Non-pigmented ciliary epithelial cell (primary cell): ENCODE measurements around the gene FOXD4L6.
"Not testable (repeated sequence)": the region's sequence is repeated elsewhere in the genome, so short reads cannot be mapped to it uniquely, and the experiment has no call there.

Experiments used
- DNase-seq: peaks from one replicate; pipeline ENCODE4 v3.0.0-alpha.2; 2010; ENCODE audit warnings: low read depth

Gene FOXD4L6

DNA sequence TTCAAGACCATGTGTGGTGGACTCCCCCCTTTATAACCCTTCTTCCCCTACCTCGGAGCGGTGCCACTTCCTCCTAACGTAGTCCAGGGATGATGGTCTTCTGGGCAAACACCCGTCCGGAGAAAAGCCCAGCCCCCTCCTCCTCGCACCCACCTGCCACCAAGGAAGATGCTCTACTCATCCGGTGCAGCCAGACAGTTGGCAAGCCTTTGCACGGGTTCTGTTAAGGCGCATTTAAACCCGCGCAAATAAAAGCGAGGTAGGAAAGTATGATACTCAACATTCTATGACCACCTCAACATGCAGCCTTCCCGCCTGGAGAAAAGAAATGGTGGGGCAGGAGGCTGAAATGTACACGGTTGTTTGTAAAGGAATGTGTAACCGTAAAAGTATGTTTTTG lies at the start of gene FOXD4L6:
Gene FOXD4L6 (minus strand): TSS at position 101 of the 400 bp plus-strand sequence. CDS start 298 bp downstream, outside the sequence.
- DNase-seq: not testable (repeated sequence)

DNA sequence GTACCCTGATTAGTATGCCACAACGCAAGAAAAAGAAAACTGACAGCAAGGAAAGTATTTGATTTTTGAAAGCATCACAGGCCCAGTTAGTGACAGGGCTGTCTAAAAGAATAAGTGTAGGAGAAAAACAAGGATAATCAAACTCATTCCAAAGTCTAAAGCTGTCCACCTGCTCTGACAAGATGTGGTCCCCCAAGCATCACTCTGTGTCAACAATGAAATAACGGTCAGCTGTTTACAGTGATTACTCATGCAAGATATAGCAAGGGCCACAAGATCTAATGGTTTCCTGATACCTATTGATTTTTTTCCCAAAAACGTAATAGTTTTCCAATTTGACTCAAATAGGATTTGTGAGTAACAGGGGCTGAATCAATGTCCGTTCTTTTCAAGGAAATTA lies 46.5 kb upstream of the FOXD4L6 start:
- DNase-seq: not testable (repeated sequence)

DNA sequence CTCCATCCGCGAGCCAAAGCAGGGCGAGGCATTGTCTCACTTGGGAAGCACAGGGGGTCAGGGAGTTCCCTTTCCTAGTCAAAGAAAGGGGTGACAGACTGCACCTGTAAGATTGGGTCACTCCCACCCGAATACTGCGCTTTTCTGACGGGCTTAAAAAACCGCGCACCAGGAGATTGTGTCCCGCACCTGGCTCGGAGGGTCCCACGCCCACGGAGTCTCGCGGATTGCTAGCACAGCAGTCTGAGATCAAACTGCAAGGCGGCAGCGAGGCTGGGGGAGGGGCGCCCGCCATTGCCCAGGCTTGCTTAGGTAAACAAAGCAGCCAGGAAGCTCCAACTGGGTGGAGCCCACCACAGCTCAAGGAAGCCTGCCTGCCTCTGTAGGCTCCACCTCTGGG lies 21.6 kb upstream of the FOXD4L6 start:
- not testable (repeated sequence) for DNase-seq

DNA sequence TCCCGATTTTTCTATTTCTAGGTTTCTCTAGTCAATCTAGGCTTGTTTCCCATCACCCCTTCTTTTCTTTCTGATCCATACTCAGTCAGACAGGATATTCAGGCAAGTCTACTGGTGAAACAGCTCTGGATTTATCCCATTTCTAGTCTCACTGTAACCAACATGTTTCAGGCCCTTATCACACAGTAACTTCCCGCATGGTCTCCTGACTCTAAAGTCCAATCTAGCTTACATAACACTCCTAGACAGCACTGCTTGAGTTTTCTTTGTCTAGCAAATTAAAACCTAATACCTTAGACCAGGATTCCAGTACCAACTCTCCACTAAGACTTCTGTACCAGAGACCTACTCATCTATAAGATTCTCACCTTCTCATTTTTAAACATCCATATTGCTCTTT lies 13.4 kb upstream of the FOXD4L6 start:
- not testable (repeated sequence) for DNase-seq

- DNase-seq: not testable (repeated sequence)
Observed at GRCh38 chr9:41126746-41127446, 1.6 kb downstream of the FOXD4L6 start.

DNA sequence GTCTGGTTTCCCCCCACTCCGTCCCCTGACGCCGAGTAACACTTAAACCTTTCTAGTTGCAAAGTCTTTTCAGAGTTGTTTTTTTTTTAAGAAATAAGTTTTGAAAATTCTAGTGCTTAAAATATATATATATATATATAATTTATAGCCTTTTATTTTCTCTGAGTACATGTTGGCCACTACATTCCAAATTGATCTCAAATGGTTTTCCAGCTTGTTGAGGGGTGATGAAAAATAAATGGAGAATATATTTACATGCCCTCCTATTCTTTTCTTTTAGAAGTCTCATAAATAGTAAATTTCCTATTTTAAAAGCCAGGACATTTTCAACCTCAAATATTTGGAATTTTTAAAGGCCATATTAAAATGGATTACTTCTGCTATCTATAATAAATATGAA lies 2.5 kb downstream of the FOXD4L6 start:
- not testable (repeated sequence) for DNase-seq

DNA sequence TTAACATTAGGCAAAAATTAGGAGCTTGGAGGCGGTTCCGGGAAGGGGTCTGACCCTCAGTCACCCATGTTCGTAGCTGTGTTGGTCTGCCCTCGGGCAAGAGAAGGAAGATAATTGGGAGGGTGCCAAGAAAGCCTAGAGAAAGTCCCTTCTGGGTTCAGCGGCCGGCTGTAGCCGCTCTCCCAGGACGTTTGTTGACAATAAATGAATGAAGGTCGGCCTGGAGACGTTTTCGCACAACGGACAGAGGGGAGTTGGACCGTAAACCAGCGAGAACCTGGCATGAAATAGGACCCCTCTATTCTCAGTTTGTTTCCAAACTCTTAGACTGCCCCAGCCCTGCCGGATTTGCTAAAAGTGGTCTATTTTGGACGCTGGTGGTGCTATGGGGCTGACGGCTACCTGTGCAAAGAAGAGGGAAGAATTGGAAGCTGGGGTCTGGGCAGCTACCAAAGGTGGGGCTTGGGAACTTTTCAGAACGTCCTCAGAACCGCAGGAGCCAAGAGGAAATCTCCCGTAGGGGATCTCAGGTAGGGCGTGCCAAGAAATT lies 3.3 kb downstream of the FOXD4L6 start:
- DNase-seq: not testable (repeated sequence)

- DNase-seq: not testable (repeated sequence)
Observed at GRCh38 chr9:41124250-41125108, 4.0 kb downstream of the FOXD4L6 start.

GRCh38 chr9:41123812-41124211 lies 4.7 kb downstream of the FOXD4L6 start:
- DNase-seq: not testable (repeated sequence)

DNA sequence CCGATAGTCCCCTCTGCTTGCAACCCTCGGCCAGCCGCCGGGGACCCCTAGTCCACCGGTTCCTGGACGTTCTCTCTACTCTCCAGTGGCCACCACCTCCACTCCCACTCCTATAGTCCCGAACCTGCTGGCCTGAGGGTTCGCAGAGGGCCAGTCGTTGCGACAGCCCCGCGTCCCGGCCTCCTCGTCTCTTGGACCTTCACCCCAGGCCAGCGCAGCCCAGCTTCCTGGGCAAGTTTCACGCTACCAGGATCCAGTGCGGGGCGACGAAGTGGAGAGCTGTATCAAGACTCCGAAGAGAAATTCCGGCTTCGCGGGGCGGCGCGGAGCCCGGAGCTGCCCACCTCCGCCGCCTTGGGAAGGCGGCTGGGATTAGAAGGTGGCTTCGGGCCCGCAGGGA lies 5.1 kb downstream of the FOXD4L6 start:
- not testable (repeated sequence) for DNase-seq

GRCh38 chr9:41120696-41121095 lies 7.8 kb downstream of the FOXD4L6 start:
- not testable (repeated sequence) for DNase-seq

DNA sequence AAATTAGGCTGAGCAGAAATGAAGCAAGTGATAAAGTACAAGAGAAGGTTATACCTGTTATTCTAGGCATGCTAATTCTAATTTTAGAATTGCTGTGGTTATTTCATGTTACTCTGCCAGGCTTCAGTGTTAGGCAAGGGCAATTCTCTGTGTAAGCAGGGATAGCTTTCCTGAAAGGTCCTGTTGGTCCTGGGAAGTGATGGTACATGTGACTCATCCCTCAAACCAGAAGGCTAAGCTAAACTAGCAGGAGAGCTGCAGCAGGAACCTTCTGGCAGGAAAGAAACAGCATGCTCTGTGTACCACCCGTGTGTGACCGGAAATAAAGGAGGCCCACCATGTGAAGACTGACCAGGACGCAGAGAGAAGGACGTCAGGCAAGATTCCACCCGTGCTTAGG lies 8.8 kb downstream of the FOXD4L6 start:
- not testable (repeated sequence) for DNase-seq

DNA sequence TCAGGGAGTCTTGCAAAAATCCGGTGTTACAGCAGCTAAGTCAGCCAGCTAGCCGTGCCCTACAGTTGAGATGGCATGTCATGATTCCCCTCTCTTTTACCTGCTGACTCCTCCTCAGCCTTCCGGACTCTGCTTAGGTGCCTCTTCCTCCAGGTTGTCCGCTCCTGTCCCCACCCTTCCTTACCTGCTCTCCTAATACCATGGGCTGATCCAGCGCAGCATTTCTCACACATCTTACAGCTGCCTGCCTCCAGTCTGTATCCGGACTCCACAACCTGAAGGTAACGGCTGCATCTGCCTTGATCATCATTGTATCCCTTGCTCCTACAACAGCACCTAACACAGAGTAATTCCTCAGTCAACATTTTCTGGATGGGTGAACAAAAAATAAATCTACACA lies 9.2 kb downstream of the FOXD4L6 start:
- DNase-seq: not testable (repeated sequence)

DNA sequence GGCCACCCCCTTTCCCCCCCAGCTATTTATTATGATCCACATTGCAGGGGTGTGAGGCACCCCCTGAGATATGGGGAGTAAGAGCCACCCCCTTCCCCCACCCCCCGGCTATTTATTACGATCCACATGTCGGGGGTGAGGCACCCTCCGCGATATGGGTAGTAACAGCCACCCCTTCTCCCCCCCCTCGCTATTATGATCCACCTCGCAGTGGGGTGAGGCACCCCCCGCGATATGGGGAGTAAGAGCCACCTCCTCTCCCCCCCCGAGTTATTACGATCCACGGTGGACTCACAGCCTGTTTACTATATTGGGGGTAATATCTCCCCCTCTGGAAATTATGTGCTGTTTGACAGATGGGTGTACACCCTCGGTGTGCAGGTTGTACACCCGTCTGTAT lies 15.1 kb downstream of the FOXD4L6 start:
- not testable (repeated sequence) for DNase-seq

DNA sequence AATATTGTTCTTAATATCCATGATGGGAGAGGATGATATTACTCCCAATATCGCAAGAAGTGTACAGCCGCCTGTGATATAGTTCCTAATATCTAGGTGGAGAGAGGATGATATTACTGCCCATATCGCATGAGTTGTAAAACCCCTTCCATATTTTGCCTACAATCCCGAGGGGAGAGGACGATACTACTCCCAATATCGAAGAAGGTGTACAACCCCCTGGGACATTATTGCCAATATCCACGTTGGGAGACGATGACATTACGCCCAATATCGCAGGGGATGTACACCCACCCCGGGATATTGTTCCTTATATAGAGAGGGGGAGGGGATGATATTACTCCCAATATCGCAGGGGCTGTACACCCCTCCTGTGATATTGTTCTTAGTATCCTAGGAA lies 17.1 kb downstream of the FOXD4L6 start:
- DNase-seq: not testable (repeated sequence)

- DNase-seq: not testable (repeated sequence)
Observed at GRCh38 chr9:41110913-41111312, 17.6 kb downstream of the FOXD4L6 start.

GRCh38 chr9:41109253-41109652 lies 19.2 kb downstream of the FOXD4L6 start:
- DNase-seq: not testable (repeated sequence)

DNA sequence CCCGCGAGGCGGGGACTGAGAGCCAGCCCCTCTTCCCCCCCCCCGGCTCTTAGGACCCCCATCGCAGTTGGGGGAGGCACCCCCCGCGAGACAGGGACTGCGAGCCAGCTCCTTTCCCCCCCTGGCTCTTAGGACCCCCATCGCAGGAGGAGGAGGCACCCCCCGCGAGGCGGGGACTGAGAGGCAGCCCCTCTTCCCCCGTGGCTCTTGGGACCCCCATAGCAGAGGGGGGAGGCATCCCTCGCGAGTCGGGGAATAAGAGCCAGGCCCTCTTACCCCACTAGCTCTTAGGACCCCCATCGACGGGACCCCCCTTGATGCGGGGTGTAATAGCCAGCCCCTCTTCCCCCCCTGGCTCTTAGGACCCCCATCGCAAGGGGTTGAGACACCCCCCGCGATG lies 19.7 kb downstream of the FOXD4L6 start:
- DNase-seq: not testable (repeated sequence)

- DNase-seq: not testable (repeated sequence)
Observed at GRCh38 chr9:41106472-41107116, 21.9 kb downstream of the FOXD4L6 start.

- DNase-seq: not testable (repeated sequence)
Observed at GRCh38 chr9:41105557-41106253, 22.8 kb downstream of the FOXD4L6 start.

DNA sequence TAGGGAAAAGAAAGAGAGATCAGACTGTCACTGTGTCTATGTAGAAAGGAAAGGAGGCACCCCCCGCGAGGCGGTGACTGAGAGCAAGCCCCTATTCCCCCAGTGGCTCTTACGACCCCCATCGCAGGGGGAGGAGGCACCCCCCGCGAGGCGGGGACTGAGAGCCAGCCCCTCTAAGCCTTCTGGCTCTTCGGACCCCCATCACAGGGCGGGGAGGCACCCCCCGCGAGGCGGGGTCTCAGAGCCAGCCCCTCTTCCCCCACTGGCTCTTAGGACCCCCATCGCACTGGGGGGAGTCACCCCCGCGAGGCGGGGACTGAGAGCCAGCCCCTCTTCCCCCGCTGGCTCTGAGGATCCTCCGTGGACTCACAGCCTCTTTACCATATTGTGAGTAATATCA lies 23.9 kb downstream of the FOXD4L6 start:
- not testable (repeated sequence) for DNase-seq
